HEK293 (cell line): Measurements from ENCODE around the gene DAGLA.
"Not testable (repeated sequence)": the region's sequence is repeated elsewhere in the genome, so short reads cannot be mapped to it uniquely, and the experiment has no call there.

Experiments
- CTCF ChIA-PET: fragments of 350-600 bp; formaldehyde crosslinking; extraction: SDS; loops from one replicate; lab custom pipeline; 2021; ENCODE audit warnings: antibody characterized with exemption; lab: Yijun Ruan, JAX
- POLR2A ChIA-PET: fragments of 300-600 bp; formaldehyde crosslinking; extraction: SDS; loops from one replicate; lab custom pipeline; 2020; ENCODE audit warnings: antibody characterized with exemption, inconsistent platforms; lab: Yijun Ruan, JAX
- H3K27ac ChIP-seq: fragments of 200-500 bp; sonication (Bioruptor generic); 2 replicates; pipeline ENCODE4 v1.5.1; 2014; ENCODE audit warnings: low read depth, low read length, control low read depth, inconsistent platforms; ENCODE audit errors: extremely low read depth
- H3K36me3 ChIP-seq, 2 experiments: fragments of 200-500 bp in 1 of 2; sonication (Bioruptor generic) in 1 of 2; 1 replicate in 1 of 2; 2 replicates in 1 of 2; pipeline ENCODE4 v1.5.1; 2014 to 2017; ENCODE audit warnings: inconsistent platforms in 2 of 2, low read length in 2 of 2; ENCODE audit not compliant: control insufficient read depth in 2 of 2, insufficient read depth in 1 of 2
- H3K4me1 ChIP-seq: fragments of 200-500 bp; sonication (Bioruptor generic); 2 replicates; pipeline ENCODE4 v1.5.1; 2014; ENCODE audit warnings: mild to moderate bottlenecking, low read length, inconsistent platforms; ENCODE audit not compliant: control insufficient read depth, insufficient read depth
- H3K4me3 ChIP-seq: 2 replicates; pipeline ENCODE4 v1.5.1; 2011; ENCODE audit warnings: low read depth, mild to moderate bottlenecking, control low read depth, low read length, moderate library complexity
- H3K9me3 ChIP-seq: fragments of 200-500 bp; sonication (Bioruptor generic); 2 replicates; pipeline ENCODE4 v1.5.1; 2014; ENCODE audit warnings: low read depth, low read length, inconsistent platforms; ENCODE audit not compliant: control insufficient read depth, insufficient read depth
- BCL11A ChIP-seq: fragments of 450-650 bp; formaldehyde crosslinking; IDR thresholded peaks from 2 replicates; pipeline ENCODE4 v1.5.1; 2016; ENCODE audit warnings: low read depth, missing biosample characterization, missing genetic modification characterization
- FEZF1 ChIP-seq: fragments of 450-650 bp; formaldehyde crosslinking; IDR thresholded peaks from 2 replicates; pipeline ENCODE4 v1.5.1; 2016; ENCODE audit warnings: missing biosample characterization, missing genetic modification characterization
- GLIS1 ChIP-seq: fragments of 450-650 bp; formaldehyde crosslinking; IDR thresholded peaks from 2 replicates; pipeline ENCODE4 v1.5.1; 2016; ENCODE audit warnings: missing biosample characterization, missing genetic modification characterization
- HOXC10 ChIP-seq: sonication (generic); formaldehyde crosslinking; IDR thresholded peaks from 2 replicates; pipeline ENCODE4 v1.8.1; 2023; ENCODE audit warnings: mild to moderate bottlenecking, missing genetic modification reagents
- KLF9 ChIP-seq: fragments of 450-650 bp; formaldehyde crosslinking; IDR thresholded peaks from 2 replicates; pipeline ENCODE4 v1.5.1; 2016; ENCODE audit warnings: missing biosample characterization, missing genetic modification characterization, low read depth
- MYNN ChIP-seq: fragments of 450-650 bp; formaldehyde crosslinking; IDR thresholded peaks from 2 replicates; pipeline ENCODE4 v1.5.1; 2016; ENCODE audit warnings: missing biosample characterization, missing genetic modification characterization, borderline replicate concordance
- SCRT2 ChIP-seq: fragments of 450-650 bp; formaldehyde crosslinking; IDR thresholded peaks from 2 replicates; pipeline ENCODE4 v1.5.1; 2016; ENCODE audit warnings: missing biosample characterization, missing genetic modification characterization
- WT1 ChIP-seq: fragments of 450-650 bp; formaldehyde crosslinking; IDR thresholded peaks from 2 replicates; pipeline ENCODE4 v1.5.1; 2016; ENCODE audit warnings: missing biosample characterization, missing genetic modification characterization
- ZBTB21 ChIP-seq: fragments of 450-650 bp; formaldehyde crosslinking; IDR thresholded peaks from 2 replicates; pipeline ENCODE4 v1.5.1; 2017; ENCODE audit warnings: missing biosample characterization, missing genetic modification characterization
- ZFP69B ChIP-seq: fragments of 450-650 bp; formaldehyde crosslinking; IDR thresholded peaks from 2 replicates; pipeline ENCODE4 v1.5.1; 2016; ENCODE audit warnings: missing biosample characterization, missing genetic modification characterization
- ZNF114 ChIP-seq: fragments of 450-650 bp; formaldehyde crosslinking; IDR thresholded peaks from 2 replicates; pipeline ENCODE4 v1.5.0; 2017; ENCODE audit warnings: missing biosample characterization, missing genetic modification characterization
- ZNF248 ChIP-seq: fragments of 450-650 bp; formaldehyde crosslinking; IDR thresholded peaks from 2 replicates; pipeline ENCODE4 v1.5.1; 2017; ENCODE audit warnings: missing biosample characterization, missing genetic modification characterization
- ZNF335 ChIP-seq: fragments of 450-650 bp; formaldehyde crosslinking; conservative IDR thresholded peaks from 2 replicates; pipeline ENCODE4 v1.5.1; 2016; ENCODE audit warnings: missing biosample characterization, missing genetic modification characterization
- ZNF341 ChIP-seq: fragments of 450-650 bp; formaldehyde crosslinking; IDR thresholded peaks from 2 replicates; pipeline ENCODE4; 2016; ENCODE audit warnings: low read depth, missing biosample characterization, missing genetic modification characterization
- ZNF514 ChIP-seq: fragments of 450-650 bp; formaldehyde crosslinking; IDR thresholded peaks from 2 replicates; pipeline ENCODE4 v1.5.1; 2016; ENCODE audit warnings: missing biosample characterization, missing genetic modification characterization
- ZNF596 ChIP-seq: fragments of 450-650 bp; IDR thresholded peaks from 2 replicates; pipeline ENCODE4 v1.5.0; 2018; ENCODE audit warnings: missing biosample characterization, mild to moderate bottlenecking, missing genetic modification characterization, moderate library complexity
- ZNF623 ChIP-seq: fragments of 450-650 bp; formaldehyde crosslinking; IDR thresholded peaks from 2 replicates; pipeline ENCODE4 v1.5.1; 2016; ENCODE audit warnings: missing biosample characterization, missing genetic modification characterization
- TF ChIP-seq, protein P1 (sequence below): fragments of 450-650 bp; formaldehyde crosslinking; IDR thresholded peaks from 2 replicates; pipeline ENCODE4 v1.5.1; 2016; ENCODE audit warnings: missing biosample characterization, missing genetic modification characterization
- TF ChIP-seq, protein P2 (sequence below): fragments of 450-650 bp; formaldehyde crosslinking; IDR thresholded peaks from 2 replicates; pipeline ENCODE4 v1.5.1; 2017; ENCODE audit warnings: missing biosample characterization, missing genetic modification characterization
- TF ChIP-seq, protein P3 (sequence below): fragments of 450-650 bp; formaldehyde crosslinking; IDR thresholded peaks from 2 replicates; pipeline ENCODE4 v1.5.1; 2017; ENCODE audit warnings: missing biosample characterization, missing genetic modification characterization

Gene DAGLA

DNA sequence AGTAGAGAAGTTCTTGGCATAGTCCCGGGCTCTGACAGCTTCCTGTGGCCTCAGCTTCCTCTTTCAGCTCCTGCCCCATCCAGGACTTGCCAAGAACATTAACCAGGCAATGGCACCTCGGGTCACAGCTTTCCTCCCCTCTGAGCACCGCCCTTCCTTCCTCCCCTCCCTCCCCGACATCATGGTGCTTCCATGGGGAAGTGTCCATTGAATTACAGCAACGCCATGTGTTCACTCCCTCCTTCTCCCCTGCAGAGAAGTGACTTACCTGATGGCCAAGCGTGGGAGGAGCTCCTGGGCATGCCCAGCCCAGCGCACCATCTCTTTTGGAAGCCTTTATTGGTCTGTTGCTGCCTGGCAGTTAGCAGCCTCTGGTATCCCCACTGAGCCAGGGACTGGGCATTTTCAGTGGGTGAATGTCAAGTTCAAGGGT lies 25.8 kb upstream of the DAGLA start:
- Histone ChIP-seq H3K27ac (no peak overlapping the region), H3K9me3 (no peaks in the 10 kb centered on the region), H3K4me3 (no peak overlapping the region), H3K36me3 (no peaks in the 10 kb centered on the region), H3K4me1 (peaks cover 5% of the 10 kb centered on the region; the same call in 1 of the 2 replicates)
- ChIA-PET CTCF (interaction anchor here (0.8 to 1.9 kb wide), 2 partner anchors 16 to 77 kb away, joined by 3 to 6 read pairs; no protein-coding TSS in a partner anchor), POLR2A (no interaction called here)
- no peak for TF ChIP-seq KLF9
- TF ChIP-seq, protein P1, sequence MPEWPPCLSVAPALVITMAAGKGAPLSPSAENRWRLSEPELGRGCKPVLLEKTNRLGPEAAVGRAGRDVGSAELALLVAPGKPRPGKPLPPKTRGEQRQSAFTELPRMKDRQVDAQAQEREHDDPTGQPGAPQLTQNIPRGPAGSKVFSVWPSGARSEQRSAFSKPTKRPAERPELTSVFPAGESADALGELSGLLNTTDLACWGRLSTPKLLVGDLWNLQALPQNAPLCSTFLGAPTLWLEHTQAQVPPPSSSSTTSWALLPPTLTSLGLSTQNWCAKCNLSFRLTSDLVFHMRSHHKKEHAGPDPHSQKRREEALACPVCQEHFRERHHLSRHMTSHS (tag by site-specific recombination) = no peak
- TF ChIP-seq WT1 = peak; percentile 48; the same call in 1 of the 2 replicates
- TF ChIP-seq MYNN (tag by site-specific recombination) = no peak

DNA sequence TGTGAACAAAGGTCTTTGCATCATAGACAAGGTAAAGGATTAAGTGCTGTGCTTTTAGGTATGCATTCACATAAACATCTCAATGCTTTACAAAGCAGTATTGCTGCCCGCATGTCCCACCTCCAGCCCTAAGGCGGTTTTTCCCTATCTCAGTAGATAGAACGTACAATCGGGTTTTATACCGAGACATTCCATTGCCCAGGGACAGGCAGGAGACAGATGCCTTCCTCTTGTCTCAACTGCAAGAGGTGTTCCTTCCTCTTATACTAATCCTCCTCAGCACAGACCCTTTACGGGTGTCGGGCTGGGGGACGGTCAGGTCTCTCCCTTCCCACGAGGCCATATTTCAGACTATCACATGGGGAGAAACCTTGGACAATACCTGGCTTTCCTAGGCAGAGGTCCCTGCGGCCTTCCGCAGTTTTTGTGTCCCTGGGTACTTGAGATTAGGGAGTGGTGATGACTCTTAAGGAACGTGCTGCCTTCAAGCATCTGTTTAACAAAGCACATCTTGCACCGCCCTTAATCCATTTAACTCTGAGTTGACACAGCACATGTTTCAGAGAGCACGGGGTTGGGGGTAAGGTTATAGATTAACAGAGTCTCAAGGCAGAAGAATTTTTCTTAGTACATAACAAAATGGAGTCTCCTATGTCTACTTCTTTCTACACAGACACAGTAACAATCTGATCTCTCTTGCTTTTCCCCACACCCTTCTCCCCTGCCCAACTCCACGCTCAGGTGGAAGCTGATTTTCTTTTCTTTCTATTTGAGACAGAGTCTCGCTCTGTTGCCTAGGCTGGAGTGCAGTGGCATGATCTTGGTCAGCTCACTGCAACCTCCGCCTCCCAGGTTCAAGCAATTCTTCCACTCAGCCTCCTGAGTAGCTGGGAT lies 24.7 kb upstream of the DAGLA start:
- POLR2A ChIA-PET, CTCF ChIA-PET, H3K4me1 ChIP-seq, H3K27ac ChIP-seq, H3K36me3 ChIP-seq, H3K4me3 ChIP-seq, H3K9me3 ChIP-seq: not testable (repeated sequence)

DNA sequence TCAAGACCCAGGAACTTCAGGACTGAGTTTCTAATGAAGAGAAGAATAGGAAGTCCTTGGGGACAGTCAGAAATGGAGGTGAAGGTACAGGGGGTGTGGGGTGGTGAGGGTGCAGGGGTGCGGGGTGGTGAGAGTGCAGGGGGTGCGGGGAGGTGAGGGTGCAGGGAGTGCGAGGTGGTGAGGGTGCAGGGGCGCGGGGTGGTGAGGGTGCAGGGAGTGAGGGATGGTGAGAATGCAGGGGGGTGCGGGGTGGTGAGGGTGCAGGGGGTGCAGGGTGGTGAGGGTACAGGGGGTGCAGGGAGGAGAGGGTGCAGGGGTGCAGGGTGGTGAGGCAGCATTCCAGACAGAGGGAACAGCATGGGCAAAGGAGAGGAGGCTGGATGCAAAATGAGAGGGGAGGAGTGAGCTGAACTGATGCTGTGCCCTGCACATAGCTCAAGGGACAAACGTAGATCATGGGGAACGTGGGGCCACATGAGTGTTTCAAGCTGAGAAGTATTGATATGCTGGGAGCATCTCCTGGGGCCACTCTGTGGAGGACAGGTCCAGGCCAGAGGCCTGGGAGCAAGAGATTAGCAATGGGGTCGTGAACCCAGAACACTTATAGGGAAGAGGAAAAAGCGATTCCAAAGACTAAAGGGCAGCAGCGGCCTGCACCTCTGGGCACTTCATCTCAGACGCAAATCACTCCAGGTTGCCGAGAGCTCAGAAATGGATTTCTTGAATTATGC lies 23.7 kb upstream of the DAGLA start:
- ChIA-PET CTCF (interaction anchor here (0.5 to 0.8 kb wide), 2 partner anchors 12 to 29 kb away, joined by 3 read pairs; no protein-coding TSS in a partner anchor), POLR2A (interaction anchor here (0.9 to 1.0 kb wide), 2 partner anchors 9 to 62 kb away, joined by 3 to 4 read pairs; no protein-coding TSS in a partner anchor)
- Histone ChIP-seq H3K4me3 (no peak overlapping the region), H3K27ac (no peak overlapping the region), H3K9me3 (no peaks in the 10 kb centered on the region), H3K4me1 (peaks cover 5% of the 10 kb centered on the region; the same call in 1 of the 2 replicates), H3K36me3 (no peaks in the 10 kb centered on the region)
- TF ChIP-seq ZNF596 (tag by site-specific recombination) (no peak), ZNF514 (tag by site-specific recombination) (no peak), ZNF623 (no peak), HOXC10 (no peak), BCL11A (tag by site-specific recombination) (no peak), ZNF335 (tag by site-specific recombination) (no peak), ZBTB21 (no peak)

DNA sequence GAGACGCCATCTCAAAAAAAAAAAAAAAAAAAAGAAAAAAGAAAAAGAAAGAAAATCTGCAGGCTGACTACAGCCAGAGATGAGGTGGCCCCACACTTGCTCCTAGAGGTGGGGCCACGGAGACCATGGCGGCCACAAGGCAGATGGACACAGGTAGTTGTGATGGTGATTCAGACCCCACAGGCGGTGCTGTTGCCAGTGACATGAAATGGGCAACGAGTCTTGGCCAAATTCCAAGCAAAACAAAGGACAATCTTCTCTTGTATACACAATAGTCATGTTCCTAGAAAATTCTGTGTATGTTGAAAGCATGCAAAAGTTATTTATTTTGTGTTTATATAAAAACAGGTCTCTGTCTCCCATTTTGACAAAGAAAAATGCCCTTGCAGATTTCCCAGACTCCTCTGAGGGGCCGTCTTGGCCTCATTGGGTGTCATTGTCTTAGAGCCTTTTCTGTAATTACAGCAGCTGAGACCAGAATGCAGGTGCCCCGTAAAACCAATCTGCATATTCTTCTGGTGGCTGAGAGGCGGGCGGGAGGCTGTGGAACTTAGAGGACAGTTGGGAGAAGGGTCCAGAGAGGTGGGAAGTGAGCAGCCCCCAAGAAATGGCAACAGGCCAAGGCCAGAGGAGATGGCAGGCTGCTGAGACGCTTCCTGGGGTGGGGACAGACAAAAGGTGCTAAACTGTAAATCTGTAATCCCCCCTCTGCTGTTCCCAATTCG lies 22.5 kb upstream of the DAGLA start:
- TF ChIP-seq GLIS1 (tag by site-specific recombination) = peak; percentile 55
- TF ChIP-seq ZNF114 (tag by site-specific recombination) = no peak
- TF ChIP-seq ZNF341 (tag by site-specific recombination) = no peak
- TF ChIP-seq, protein P2, sequence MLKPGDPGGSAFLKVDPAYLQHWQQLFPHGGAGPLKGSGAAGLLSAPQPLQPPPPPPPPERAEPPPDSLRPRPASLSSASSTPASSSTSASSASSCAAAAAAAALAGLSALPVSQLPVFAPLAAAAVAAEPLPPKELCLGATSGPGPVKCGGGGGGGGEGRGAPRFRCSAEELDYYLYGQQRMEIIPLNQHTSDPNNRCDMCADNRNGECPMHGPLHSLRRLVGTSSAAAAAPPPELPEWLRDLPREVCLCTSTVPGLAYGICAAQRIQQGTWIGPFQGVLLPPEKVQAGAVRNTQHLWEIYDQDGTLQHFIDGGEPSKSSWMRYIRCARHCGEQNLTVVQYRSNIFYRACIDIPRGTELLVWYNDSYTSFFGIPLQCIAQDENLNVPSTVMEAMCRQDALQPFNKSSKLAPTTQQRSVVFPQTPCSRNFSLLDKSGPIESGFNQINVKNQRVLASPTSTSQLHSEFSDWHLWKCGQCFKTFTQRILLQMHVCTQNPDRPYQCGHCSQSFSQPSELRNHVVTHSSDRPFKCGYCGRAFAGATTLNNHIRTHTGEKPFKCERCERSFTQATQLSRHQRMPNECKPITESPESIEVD (tag by site-specific recombination) = 0 out of 2 replicates have a peak, but pooled peaks have one; percentile 36
- TF ChIP-seq SCRT2 (tag by site-specific recombination) = peak; percentile 44; the same call in 1 of the 2 replicates
- peak; percentile 67 for TF ChIP-seq FEZF1 (tag by site-specific recombination)
- TF ChIP-seq ZNF248 (tag by site-specific recombination) = no peak
- TF ChIP-seq, protein P3, sequence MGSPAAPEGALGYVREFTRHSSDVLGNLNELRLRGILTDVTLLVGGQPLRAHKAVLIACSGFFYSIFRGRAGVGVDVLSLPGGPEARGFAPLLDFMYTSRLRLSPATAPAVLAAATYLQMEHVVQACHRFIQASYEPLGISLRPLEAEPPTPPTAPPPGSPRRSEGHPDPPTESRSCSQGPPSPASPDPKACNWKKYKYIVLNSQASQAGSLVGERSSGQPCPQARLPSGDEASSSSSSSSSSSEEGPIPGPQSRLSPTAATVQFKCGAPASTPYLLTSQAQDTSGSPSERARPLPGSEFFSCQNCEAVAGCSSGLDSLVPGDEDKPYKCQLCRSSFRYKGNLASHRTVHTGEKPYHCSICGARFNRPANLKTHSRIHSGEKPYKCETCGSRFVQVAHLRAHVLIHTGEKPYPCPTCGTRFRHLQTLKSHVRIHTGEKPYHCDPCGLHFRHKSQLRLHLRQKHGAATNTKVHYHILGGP (tag by site-specific recombination) = peak; percentile 62; the same call in 1 of the 2 replicates
- peak; percentile 56; the same call in 1 of the 2 replicates for TF ChIP-seq ZFP69B (tag by site-specific recombination)
- H3K36me3 ChIP-seq = no peaks in the 10 kb centered on the region
- POLR2A ChIA-PET = interaction anchor here (0.9 kb wide), 1 partner anchor 61 kb away, joined by 4 read pairs; no protein-coding TSS in a partner anchor
- peaks cover 5% of the 10 kb centered on the region; the same call in 1 of the 2 replicates for H3K4me1 ChIP-seq
- H3K27ac ChIP-seq = no peak overlapping the region
- H3K9me3 ChIP-seq = no peaks in the 10 kb centered on the region
- no peak overlapping the region for H3K4me3 ChIP-seq
- CTCF ChIA-PET = no interaction called here
